ENCODE results near the gene CD1B. TPM values are rescaled to one million over a fixed set of nuclear protein-coding genes. Genes with fewer than 3 reads are reported as not detected.

The CD1B gene
- total and polyA plus RNA-seq, 8 donors: 0.12 to 0.41 TPM; not detected in 6

DNA sequence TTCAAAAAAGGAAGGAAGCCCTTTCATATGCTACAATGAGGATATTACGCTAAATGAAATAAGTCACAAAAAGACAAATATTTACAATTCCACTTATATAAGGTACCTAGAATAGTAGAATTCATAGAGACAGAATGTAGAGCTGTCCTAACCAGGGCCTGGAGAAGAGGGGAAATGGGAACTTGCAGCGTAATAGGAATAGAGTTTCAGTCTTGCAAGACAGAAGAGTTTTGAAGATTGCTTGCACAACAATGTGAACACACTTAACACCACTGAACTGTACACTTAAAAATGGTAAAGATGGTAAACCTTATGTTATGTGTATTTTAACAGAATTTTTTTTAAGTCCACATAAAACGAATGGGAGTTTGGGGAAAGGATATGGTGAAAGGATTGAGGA is 2.9 kb downstream of the CD1B start:
- no peaks in the 10 kb centered on the region for H3K36me3 ChIP-seq
- no peak for DNase-seq
- no peaks in the 10 kb centered on the region for H3K9me3 ChIP-seq
- no peak overlapping the region for H3K27ac ChIP-seq
- H3K4me3 ChIP-seq: no peak overlapping the region
- ATAC-seq: no peak
- H3K27me3 ChIP-seq: peaks cover 0 to 16% of the 10 kb centered on the region in 2 donors
- intact Hi-C loops (cut with DNase I): no loop called here
- H3K4me1 ChIP-seq: peaks cover 0 to 4% of the 10 kb centered on the region in 2 donors
- TF ChIP-seq CTCF (IDR thresholded peaks at IDR 0.05): no peak

DNA sequence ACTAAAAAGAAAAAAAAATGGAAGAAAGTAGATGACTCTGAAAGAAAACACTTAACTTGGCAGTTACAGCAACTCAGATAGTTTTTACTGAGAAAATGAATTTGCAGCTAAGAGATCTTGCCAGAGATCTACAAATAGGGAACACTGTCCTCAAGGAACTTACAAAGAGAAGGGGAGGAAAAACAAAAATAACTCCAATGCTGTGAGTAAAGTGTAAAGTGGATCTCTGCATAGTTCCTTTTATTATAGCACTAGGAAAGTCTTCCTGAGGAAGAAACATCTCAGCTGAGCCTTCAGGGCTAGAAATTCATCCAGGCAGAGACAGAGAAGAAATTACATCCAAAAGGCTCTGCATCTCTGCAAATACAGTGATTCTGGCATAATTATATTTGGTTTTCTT is 3.9 kb downstream of the CD1B start:
- H3K4me1 ChIP-seq: peaks cover 0 to 4% of the 10 kb centered on the region in 2 donors
- ATAC-seq (no peak), DNase-seq (no peak)
- H3K27ac ChIP-seq: no peak overlapping the region
- no peaks in the 10 kb centered on the region for H3K36me3 ChIP-seq
- peaks cover 0 to 16% of the 10 kb centered on the region in 2 donors for H3K27me3 ChIP-seq
- intact Hi-C loops (cut with DNase I): no loop called here
- H3K4me3 ChIP-seq: no peak overlapping the region
- no peaks in the 10 kb centered on the region for H3K9me3 ChIP-seq
- TF ChIP-seq CTCF (IDR thresholded peaks at IDR 0.05): no peak

GRCh38 chr1:158324395-158324794 is 6.9 kb downstream of the CD1B start:
- H3K27me3 ChIP-seq: peaks cover 0 to 7% of the 10 kb centered on the region in 2 donors
- intact Hi-C loops (cut with DNase I): no loop called here
- H3K9me3 ChIP-seq: peaks cover 0 to 3% of the 10 kb centered on the region in 2 donors
- no peak overlapping the region for H3K27ac ChIP-seq
- no peak overlapping the region for H3K4me3 ChIP-seq
- ATAC-seq (no peak), DNase-seq (no peak)
- peaks cover 0 to 4% of the 10 kb centered on the region in 2 donors for H3K4me1 ChIP-seq
- H3K36me3 ChIP-seq: no peaks in the 10 kb centered on the region
- TF ChIP-seq CTCF (IDR thresholded peaks at IDR 0.05): no peak

DNA sequence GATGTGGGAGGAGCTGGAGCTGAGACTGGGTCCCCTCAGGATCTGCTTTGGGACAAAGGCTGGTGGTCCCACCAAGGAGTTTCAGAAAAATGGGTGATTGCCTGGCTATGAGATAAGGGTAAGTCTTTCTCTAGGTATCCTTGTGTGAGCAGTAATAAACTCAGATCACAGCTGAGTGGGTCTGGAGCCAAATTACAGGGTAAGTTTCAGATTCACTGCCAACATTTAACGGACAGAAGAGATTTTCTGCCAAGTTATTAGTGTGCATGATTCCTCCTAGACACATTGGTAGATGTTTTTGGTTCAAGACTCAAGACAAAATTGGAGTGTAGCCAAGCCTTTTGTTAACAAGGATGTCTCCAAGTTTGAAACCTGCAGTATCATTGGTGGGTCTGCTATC is 7.5 kb downstream of the CD1B start:
- TF ChIP-seq CTCF (IDR thresholded peaks at IDR 0.05): no peak
- Histone ChIP-seq H3K4me3 (no peak overlapping the region), H3K36me3 (no peaks in the 10 kb centered on the region), H3K9me3 (peaks cover 0 to 3% of the 10 kb centered on the region in 2 donors), H3K27me3 (peaks cover 0 to 7% of the 10 kb centered on the region in 2 donors), H3K4me1 (peaks cover 0 to 3% of the 10 kb centered on the region in 2 donors), H3K27ac (no peak overlapping the region)
- ATAC-seq: no peak
- DNase-seq: no peak
- intact Hi-C loops (cut with DNase I): no loop called here

- intact Hi-C loops (cut with DNase I): no loop called here
- Histone ChIP-seq H3K9me3 (peaks cover 0 to 22% of the 10 kb centered on the region in 2 donors), H3K4me1 (no peaks in the 10 kb centered on the region), H3K4me3 (no peak overlapping the region), H3K36me3 (no peaks in the 10 kb centered on the region), H3K27ac (no peak overlapping the region), H3K27me3 (no peaks in the 10 kb centered on the region)
- DNase-seq: no peak
- no peak for ATAC-seq
- no peak for TF ChIP-seq CTCF (IDR thresholded peaks at IDR 0.05)
Observed at GRCh38 chr1:158311066-158311465, 20.3 kb downstream of the CD1B start.

All from left lung (tissue), 10 donors.